ENCODE measurements around the gene OSBPL1A.

Gene OSBPL1A

DNA sequence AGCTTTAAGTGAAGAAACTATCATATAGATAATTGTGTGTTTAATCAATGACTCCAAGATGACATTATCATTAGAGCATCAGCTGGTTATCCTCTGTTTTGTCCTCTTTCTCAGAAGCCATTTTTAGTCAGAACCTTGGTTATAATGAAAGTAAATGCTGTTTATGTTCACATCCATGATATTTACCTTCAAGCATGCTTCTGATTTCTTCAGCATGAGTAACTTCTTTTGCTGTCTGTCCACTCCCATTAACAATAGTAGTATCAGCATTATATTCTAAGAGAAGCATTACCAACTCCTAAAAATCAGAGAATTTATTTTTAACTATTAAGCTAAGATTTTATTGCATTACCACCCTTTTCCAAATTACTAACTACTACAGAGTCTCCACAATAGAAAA is 56.3 kb downstream of the OSBPL1A start:
- no peak for DNase-seq (ENCODE audit: low read depth)

- DNase-seq (ENCODE audit: low read depth), result no peak
These were observed 64.5 kb downstream of the OSBPL1A start for GRCh38 chr18:24333084-24333483.

DNA sequence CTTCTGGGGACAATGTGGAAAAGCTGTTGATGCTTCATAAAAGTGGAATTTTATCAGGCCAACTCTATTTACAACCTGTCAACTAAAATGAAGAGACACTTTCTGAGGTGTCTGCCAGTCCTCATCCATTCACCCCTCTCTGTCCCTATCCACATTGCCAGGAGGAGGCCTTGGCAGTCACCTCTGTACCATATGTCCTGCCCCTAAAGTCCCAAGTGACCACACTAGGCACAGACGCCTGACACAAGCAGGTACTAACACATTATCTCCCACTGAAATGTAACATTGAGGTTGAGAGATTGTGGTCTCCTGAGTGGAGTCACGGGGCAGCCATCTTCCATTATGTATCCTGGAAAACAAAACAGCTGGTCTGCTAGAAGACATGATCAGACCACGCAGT is 71.4 kb downstream of the OSBPL1A start:
- DNase-seq (ENCODE audit: low read depth), result no peak

DNA sequence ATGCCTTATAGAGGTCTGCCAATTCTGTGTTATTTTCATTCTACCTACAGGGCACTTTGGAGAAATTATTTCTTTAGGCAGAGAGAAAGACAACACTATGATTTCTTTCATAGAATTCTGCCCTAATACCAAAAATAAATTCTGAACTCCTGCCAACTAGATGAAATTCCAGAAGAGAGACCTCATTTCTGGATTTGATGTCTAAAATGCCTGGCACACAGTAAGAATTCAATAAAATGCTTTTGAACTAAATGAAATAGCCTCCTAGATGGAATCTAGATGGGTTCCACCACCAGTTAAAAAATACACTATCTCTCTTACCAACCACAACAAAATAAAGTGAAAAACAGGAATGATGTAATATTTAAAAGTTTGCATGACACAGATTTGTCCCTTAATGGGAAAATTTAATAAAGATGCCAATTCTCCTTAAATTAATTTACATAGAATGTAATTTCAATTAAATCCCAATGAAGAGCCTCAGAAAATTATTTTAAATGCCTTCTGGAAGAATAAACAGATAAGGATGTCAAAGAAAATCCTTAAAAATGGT is 75.0 kb downstream of the OSBPL1A start:
- DNase-seq (ENCODE audit: low read depth), result no peak

DNA sequence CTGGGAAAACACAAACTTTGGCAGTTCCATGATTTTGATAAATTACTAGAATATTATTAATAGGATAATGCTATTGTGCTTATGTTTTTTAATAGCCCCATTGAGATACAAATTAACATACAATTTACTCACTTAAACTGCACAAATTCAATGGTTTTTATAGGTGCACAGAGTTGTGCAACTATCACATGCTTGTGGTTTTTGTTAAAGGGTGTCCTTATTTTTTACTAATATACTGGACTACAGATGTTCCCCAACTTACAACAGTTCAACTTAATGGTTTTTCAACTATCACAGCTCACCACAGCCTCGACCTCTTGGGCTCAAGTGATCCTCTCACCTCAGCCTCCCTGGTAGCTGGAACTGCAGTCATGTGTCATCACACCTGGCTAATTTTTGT is 76.6 kb downstream of the OSBPL1A start:
- DNase-seq (ENCODE audit: low read depth), result no peak

DNA sequence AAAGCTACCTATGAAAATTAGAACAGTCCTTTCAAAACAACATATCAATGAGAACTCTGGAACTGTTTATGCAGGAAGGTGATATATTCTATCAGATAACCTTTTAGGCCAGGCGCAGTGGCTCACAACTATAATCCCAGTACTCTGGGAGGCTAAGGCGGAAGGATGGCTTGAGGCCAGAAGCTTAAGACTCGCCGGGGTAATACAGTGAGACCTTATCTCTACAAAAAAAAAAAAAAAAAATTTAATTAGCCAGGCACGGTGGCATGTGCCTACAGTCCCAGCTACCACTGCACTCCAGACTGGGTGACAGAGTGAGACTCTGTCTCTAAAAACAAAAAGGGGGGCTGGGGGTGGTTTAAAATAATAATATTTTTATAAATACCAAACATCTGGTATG is 77.9 kb downstream of the OSBPL1A start:
- no peak for DNase-seq (ENCODE audit: low read depth)

DNA sequence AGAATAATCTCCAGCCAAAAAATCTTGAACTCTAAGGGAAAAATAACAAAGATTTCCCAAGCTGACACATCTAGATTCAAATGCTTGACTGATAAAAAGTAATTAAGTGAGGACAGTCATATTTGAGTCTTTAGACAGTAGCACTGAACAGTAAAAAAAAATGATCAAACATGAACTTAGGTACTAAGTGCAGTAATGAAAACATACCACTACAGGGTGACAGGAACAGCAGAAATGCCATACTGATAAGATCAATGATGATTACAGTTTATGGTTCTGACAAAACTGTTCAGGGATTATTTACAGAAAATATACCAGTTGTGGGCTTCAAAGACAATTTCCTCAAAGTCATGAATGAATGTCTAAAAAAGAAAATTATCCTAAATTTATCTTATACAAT is 80.3 kb downstream of the OSBPL1A start:
- DNase-seq (ENCODE audit: low read depth), result no peak

GRCh38 chr18:24315170-24315569 is 82.5 kb downstream of the OSBPL1A start:
- no peak for DNase-seq (ENCODE audit: low read depth)

- no peak for DNase-seq (ENCODE audit: low read depth)
These were observed 91.4 kb downstream of the OSBPL1A start for GRCh38 chr18:24306201-24306600.

- no peak for DNase-seq (ENCODE audit: low read depth)
These were observed 96.9 kb downstream of the OSBPL1A start for GRCh38 chr18:24300703-24301102.

DNA sequence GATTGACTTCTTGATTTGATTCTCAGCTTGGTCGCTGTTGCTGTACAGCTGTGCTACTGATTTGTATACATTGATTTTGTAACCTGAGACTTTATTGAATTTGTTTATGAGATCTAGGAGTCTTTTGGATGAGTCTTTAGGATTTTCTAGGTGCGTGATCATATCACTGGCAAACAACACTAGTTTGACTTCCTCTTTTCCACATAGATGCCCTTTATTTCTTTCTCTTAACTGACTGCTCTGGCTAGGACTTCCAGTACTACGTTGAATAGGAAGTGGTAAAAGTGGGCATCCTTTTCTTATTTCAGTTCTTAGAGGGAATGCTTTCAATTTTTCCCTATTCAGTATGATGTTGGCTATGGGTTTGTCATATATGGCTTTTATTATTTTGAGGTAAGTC is 101.3 kb downstream of the OSBPL1A start:
- DNase-seq (ENCODE audit: low read depth), result no peak

DNA sequence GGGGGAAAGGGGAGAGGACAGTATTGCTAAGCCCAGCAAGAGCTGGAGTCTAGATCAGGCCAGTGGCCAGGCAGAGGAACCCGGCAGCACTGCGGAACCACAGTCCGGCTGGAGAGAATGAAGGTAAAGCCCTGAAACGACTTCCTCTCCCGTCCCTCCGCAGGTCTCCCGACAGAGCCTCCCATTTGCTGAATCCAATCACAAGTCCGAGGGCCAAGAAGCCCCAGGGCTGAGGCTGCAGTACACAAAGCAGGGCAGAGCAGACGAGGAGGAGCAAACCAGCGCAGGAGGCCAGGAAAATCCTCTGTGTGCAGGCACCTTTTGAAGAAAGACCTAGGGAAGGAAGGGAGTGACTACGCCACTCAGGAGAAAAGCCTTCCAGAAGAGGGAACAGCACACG is 104.4 kb downstream of the OSBPL1A start:
- no peak for DNase-seq (ENCODE audit: low read depth)

DNA sequence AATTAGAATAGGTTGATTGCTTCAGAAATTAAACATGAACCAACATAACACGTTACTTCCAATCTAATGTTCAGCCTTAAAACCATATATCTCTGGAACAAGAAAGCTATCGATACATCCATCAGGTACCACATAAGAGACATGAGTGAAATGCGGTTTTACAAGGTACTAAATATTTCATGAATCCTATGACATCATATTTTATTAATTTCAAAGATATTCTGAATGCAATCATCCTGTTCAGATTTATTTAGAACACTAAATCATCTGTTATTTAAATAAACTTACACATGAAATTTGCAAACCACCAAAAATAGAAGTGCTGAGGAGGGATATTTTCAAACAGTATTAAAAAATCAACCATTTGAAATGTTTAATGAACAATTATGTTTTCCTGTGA is 119.0 kb downstream of the OSBPL1A start:
- no peak for DNase-seq (ENCODE audit: low read depth)

DNA sequence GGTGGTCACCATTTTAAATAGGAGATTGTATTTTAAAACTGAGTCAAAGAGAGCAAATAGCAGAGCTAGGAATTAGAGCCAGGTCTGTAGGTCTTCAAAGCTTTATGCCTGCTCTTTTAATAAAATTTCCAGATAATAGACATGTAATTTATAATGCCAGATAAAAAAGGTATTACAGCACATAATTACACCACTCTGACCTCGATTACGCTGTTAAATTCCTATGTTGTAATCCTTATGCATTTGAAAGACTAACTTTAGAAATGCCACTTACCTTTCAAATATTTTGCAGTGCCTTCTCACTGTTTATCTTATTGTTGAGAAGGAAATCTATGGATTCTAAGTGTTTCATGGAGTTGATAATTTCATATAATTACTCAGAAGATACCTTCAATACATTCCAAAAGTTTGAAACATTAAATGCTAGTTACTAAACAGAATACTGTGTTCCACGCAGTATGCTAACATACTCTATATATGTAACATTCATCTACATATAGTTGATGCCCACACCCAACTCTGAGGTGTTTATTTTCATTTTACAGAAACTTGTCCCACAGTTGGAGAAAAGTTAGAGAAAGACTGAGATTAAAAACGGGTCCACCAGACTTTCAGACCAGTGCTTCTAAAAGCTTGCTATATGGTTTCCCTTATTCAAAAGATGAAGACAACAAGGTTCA is 120.0 kb downstream of the OSBPL1A start:
- no peak for DNase-seq (ENCODE audit: low read depth)

GRCh38 chr18:24276994-24277393 is 120.6 kb downstream of the OSBPL1A start:
- no peak for DNase-seq (ENCODE audit: low read depth)

DNA sequence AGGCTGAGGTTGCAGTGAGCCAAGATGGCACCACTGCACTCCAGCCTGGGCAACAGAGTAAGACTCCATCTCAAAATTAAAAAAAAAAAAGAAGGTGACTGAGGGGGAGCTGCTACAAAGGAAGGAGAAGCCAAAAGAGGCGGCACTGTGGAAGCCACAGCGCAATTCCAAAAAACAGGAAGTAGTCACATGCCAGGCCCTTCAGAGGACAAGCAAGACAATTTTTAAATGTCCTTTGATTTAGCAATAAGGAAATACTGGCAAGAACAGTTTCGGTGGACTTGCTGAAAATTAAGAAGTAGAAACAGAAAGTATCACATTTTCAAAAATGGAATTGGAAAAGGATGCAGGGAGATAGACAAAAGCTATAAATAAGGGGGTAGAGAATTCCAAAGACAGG is 122.8 kb downstream of the OSBPL1A start:
- DNase-seq (ENCODE audit: low read depth), result no peak

DNA sequence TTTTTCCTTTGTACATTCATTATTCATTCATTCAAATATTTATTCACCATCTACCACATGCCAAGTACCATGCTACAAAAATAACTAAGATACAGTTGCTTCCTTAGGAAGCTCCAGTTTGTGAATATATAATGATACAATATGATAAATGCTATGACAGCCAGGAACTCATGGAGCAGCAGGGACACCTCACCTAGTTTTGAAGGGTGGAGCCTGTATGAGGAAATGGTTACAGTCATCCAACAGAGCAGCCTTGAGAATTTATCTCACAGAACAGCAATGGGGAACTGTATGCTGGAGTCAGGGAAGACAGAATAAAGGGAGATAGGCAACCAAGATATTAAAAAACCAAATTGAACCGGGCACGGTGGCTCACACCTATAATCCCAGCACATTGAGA is 124.0 kb downstream of the OSBPL1A start:
- no peak for DNase-seq (ENCODE audit: low read depth)

GRCh38 chr18:24272229-24272525 is 125.4 kb downstream of the OSBPL1A start:
- no peak for DNase-seq (ENCODE audit: low read depth)

GRCh38 chr18:24271381-24272228 is 126.0 kb downstream of the OSBPL1A start:
- no peak for DNase-seq (ENCODE audit: low read depth)

DNA sequence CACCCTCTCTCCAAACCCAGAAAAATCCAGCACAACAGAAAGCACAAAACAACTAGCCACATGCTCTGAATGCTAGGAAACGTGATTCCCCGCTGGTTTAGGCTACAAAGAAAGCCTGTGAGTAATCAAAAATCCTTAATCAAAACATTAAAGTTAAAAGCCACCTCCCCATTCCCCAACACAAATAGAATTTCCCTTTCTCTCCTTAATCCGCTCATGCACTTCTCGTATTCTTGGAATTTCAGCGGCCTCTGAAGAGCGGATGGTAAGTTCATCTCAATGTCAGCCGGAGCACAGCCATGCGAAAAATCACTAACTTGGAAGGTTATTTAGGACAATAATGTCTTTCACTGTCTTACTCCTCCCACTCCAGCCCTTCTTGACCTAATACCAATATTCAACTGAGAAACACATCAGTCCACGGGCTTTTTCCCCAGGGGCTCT is 126.7 kb downstream of the OSBPL1A start:
- DNase-seq (ENCODE audit: low read depth), result no peak

- DNase-seq (ENCODE audit: low read depth), result no peak
These were observed 127.2 kb downstream of the OSBPL1A start for GRCh38 chr18:24270358-24270936.

DNA sequence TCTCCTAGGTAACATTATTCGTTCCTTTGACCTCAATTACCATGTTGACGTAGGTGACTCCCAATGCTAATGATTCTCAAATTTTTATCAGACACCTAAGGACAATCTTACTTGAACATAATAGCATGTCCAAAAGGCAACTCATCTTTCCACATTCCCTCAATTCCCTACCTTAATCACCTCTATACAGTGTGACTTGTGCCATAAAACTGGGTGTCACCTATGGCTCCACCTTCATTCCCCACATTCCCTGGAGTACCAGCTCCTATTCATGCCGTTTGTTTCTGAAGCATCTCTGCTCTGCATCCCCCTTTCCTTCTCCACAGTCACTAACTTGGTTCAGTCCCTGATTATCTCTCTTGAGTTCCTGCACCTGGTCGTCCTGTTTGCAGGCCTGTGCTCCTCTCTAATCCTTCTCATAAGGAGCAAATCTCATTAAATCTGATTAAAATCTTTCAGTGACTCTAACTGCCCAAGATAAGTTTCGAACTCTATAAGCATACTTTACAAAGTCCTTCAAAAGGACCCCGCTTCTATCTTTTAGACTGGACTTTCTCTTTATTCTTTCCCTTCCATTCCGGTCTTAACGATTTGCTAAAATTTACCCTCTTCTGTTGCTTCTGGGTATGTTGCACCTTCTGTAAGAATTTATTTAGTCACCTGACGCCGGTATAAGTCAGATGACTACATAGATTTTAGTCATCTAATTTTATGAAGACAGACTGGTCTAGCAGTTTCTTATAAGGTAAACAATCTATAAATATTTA is 128.7 kb downstream of the OSBPL1A start:
- DNase-seq (ENCODE audit: low read depth), result no peak
